Activated CD8-positive, alpha-beta memory T cell treated with anti-CD3 and anti-CD28 coated beads for 4 hours (primary cell): Measurements from ENCODE around the gene NDOR1.
A peak's percentile ranks its signal among the peaks of the same experiment; 100 is the strongest.
"Not testable (repeated sequence)": the region's sequence is repeated elsewhere in the genome, so short reads cannot be mapped to it uniquely, and the experiment has no call there.

Experiments used
- DNase-seq, 2 donors: peaks; one replicate each; pipeline ENCODE4 v3.0.0-alpha.2; 2020; ENCODE audit warnings: low read depth in 2 of 2

Gene NDOR1

GRCh38 chr9:137243626-137244485 lies 38.4 kb downstream of the NDOR1 start:
- no peak for DNase-seq

GRCh38 chr9:137244486-137245449 lies 39.3 kb downstream of the NDOR1 start:
- no peak for DNase-seq

GRCh38 chr9:137245450-137246421 lies 40.2 kb downstream of the NDOR1 start:
- no peak for DNase-seq

GRCh38 chr9:137247135-137247915 lies 41.8 kb downstream of the NDOR1 start:
- no peak for DNase-seq

GRCh38 chr9:137247916-137248175 lies 42.3 kb downstream of the NDOR1 start:
- no peak for DNase-seq

GRCh38 chr9:137250329-137251193 lies 45.1 kb downstream of the NDOR1 start:
- no peak for DNase-seq

GRCh38 chr9:137251194-137251461 lies 45.6 kb downstream of the NDOR1 start, which contains the start of gene STPG3:
TSS of gene STPG3 (plus strand) at chr9:137251286. CDS start at chr9:137251287, 1 bp downstream.
- DNase-seq = no peak

- no peak for DNase-seq
These were observed 46.2 kb downstream of the NDOR1 start for GRCh38 chr9:137251490-137252268.

- DNase-seq = no peak
These were observed 47.3 kb downstream of the NDOR1 start for GRCh38 chr9:137252555-137253506.

GRCh38 chr9:137253717-137254623 lies 48.5 kb downstream of the NDOR1 start:
- DNase-seq = no peak

- peak; percentile 90 to 94 for DNase-seq
These were observed 49.3 kb downstream of the NDOR1 start, which contains the start of gene NELFB for GRCh38 chr9:137254624-137255447. TSS of gene NELFB (plus strand) at chr9:137255327.

- no peak for DNase-seq
These were observed 50.1 kb downstream of the NDOR1 start for GRCh38 chr9:137255448-137256114.

GRCh38 chr9:137256362-137256761 lies 50.9 kb downstream of the NDOR1 start:
- no peak for DNase-seq

GRCh38 chr9:137256856-137257255 lies 51.4 kb downstream of the NDOR1 start:
- DNase-seq = no peak

- DNase-seq = not testable (repeated sequence)
These were observed 56.8 kb downstream of the NDOR1 start for GRCh38 chr9:137262173-137262908.
